HG03139 (cell line): ENCODE measurements around the gene DUSP19.
A peak's percentile ranks its signal among the peaks of the same experiment; 100 is the strongest.

Experiments used
- ATAC-seq: cut with Tn5 transposase; IDR thresholded peaks from one replicate; pipeline ENCODE4 v1.9.1; 2021; ENCODE audit not compliant: unreplicated experiment

The DUSP19 gene

GRCh38 chr2:183063083-183063482, 15.5 kb upstream of the DUSP19 start:
- ATAC-seq, result no peak

DNA sequence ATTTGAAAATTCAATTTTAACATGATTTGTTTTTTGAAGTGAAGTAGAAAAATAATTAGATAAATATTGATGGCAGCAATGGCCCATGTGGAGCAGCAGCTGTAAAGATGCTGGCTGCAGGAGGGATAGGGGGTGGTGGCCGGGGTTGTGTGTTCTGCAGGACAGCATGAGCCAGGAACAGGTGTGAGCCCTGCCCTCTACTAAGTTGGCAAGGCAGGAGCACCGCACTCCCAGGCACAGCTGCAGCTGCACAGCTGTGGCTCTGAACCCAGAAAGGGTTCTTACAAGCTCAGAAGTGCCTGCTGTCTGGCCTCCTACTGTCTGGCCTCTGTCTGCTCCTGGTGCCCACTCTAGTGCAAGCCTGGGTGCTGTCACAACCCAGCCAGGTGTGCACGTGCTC, 10.0 kb upstream of the DUSP19 start:
- no peak for ATAC-seq

- no peak for ATAC-seq
These were observed 9.4 kb upstream of the DUSP19 start for GRCh38 chr2:183069174-183069573.

- no peak for ATAC-seq
These were observed 7.4 kb upstream of the DUSP19 start for GRCh38 chr2:183070942-183071844.

- no peak for ATAC-seq
These were observed 6.4 kb upstream of the DUSP19 start for GRCh38 chr2:183072177-183072576.

GRCh38 chr2:183078163-183078463, 434 bp upstream of the DUSP19 start:
- ATAC-seq, result no peak

DNA sequence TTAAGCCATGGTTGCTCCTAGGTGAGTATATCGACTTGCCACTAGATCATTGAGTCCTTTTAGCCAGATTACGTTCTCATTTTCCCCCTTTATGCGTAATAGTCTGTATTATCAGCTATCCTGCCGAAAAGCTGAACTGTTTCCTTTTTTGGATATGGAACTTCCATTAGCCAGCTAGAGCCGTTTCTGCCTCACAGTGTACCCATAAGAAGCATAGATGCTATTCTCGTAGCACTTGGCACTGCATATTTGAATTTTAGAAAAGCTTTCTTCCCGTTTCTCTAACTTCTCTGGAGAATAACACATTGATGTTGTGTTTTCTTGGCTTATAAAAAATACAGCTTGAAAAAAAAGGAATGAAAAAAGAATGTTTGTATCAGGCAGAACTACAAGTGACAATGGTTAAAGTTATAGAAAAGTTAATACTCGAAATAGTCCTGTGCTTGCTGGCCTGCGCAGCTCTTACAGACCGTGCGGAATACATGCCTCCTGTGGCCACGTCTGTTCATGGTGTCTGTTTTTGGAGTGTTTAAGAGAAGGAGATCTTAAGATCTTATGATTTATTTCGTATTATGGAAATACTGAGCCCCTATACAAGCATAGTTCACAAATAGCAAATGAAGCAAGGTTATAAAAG, 710 bp downstream of the DUSP19 start:
- ATAC-seq, result peak; percentile 25

DNA sequence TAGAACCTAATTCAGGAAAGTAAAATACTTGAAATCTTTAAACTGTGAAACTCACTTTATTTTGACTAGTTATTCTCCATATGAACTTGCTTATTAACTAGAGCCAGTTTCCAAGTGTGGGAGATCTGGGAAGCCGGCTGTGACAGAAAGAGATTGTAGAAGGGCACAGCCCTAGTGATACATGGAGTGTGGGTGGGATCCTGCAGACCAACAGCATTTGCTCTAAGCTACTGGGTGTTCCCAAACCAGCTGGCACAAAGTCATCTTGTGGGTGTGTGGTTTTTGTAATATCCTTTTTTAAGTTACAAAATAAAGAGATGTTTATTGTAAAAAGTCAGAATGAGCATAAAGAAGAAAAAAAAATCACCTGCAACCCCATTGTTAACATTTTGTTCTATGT, 3.4 kb downstream of the DUSP19 start:
- no peak for ATAC-seq

- ATAC-seq, result no peak
These were observed 9.5 kb downstream of the DUSP19 start for GRCh38 chr2:183088061-183088460.

DNA sequence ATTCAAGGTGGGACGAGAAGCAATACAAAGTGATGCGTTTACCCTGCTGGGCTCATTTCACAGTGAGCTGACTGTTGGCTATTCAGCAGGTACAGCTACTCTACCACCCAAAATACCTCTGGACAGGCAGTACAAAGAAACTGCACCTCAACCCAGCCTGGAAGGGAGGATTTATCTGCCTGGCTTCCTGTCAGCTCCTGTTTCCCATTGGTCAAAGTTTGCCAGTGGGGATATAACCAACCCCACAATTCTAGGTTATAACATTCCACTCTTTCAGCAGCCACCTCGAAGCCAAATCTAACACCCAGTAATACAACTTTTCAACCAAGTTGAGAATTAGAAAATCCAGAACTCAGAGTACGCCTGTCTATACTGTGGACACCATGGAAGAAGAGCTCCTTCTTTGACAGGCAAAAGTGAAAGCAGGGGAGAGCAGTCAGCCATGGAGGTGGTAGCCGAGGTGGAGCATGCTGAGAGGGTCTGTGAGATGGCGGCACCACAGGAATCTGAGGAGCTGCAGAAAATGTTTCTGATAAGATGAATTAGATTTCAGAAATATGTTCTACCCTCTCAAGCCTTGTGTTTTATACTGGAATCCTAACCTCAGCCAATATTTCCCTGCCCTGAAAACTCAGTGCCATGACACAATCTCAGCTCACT, 10.8 kb downstream of the DUSP19 start:
- peak; percentile 43 for ATAC-seq

DNA sequence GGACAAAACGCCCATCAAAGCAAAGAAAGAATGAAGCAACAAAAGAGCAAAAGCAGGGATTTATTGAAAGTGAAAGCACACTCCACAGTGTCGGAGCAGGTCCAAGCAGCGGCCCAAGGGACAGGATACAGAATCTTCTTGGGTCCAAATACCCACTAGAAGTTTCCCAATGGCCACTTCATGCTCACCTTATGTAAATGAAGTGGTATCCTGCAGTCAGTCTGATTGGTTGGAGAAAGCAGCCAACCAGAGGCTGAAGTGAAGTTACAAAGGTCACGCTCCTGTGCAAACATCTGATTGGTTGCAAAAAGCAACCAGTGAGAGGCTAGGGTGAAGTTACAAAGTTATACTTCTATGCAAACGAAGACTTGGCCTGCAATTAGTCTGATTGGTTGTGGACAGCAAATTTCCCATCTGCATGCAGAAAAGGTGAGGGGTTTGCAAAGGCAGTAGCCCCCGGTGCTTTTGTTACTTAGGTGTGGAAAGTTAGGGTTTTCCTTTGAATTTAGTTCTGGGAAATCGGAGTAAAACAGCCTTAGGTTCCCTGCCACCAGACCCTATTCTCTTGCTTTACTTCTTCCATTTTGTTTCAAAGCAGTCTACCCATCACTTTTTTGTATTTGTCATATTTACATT, 12.9 kb downstream of the DUSP19 start:
- no peak for ATAC-seq

- ATAC-seq, result no peak
These were observed 13.4 kb downstream of the DUSP19 start for GRCh38 chr2:183091954-183092345.

- ATAC-seq, result peak; percentile 82
These were observed 15.5 kb downstream of the DUSP19 start for GRCh38 chr2:183093857-183094657.

DNA sequence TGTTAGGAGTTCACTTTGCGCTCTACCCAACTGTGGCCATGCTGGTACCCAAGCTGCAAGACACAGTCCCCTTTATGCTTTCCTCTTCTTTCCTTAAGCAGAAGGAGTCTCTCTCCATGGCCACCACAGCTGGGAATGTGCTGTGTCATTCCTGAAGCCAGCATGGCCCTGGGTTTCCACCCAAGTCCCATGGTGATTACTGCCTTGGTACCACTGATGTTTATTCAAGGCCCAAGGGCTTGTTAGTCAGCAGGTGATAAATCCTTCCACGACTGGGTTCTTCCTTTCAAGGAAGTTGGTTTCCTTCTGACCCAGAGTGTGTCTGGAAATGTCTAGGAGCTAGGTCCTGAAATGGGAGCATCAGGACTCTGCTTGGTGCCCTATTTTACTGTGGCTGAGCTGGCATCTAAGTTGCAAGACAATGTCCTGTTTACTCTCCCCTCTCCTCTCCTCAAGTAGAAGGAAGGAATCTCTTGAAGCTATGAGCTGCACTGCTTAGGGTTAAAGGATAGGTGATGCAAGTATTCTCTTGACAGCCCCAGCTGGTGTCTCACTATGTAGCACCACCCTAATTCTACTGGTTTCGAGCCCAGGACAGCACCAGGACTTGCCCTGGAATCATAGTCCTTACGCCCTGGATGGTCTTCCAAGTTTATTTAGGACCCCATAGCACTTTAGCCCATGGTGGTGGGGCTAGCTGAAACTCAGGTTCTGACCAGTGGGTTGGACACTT, 27.0 kb downstream of the DUSP19 start:
- ATAC-seq, result no peak

- ATAC-seq, result no peak
These were observed 34.0 kb downstream of the DUSP19 start for GRCh38 chr2:183112577-183112976.

DNA sequence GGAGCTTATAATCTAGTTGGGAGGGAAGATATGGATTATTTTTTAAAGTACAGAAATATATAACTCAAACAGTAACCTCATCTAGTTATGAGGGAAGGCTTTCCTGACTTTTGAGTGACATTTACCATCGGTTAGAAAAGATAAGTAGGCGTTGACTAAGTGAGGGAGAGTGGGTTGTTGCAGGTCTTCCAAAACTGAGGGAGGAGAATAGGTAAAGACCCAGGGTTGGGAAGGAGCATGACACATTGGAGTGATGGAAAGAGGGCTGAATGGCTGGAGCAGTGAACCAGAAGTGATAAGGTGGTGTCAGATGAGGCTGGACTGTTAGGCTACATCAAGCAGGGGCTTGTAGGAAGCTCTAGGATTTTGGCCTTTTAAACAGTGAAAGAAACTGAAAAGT, 35.1 kb downstream of the DUSP19 start:
- no peak for ATAC-seq

- ATAC-seq, result no peak
These were observed 38.7 kb downstream of the DUSP19 start for GRCh38 chr2:183117226-183117625.

GRCh38 chr2:183123117-183123958, 44.8 kb downstream of the DUSP19 start:
- no peak for ATAC-seq

DNA sequence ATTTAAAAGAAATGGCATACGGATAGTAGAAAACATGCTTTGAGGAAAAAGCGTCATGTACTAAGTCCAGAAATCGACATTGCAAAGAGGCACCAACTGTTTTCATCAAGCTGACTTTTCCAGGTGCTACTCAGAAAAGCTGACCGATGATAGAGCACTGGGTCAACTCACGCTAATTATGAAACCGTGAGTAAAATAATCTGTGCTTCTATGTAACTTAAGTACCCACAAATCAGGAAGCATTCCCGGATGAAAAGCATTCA, 45.3 kb downstream of the DUSP19 start:
- peak; percentile 24 for ATAC-seq
